A549 (cell line): ENCODE measurements around the gene RUVBL2. TPM values are rescaled to one million over a fixed set of nuclear protein-coding genes. Genes with fewer than 3 reads are reported as not detected.

ENCODE experiments used
- ATAC-seq, 2 experiments: fragments of 200-7000 bp in 1 of 2; fragments of >200 bp in 1 of 2; cut with Nextera tagmentation in 1 of 2; cut with Tn5 transposase in 1 of 2; 3 replicates each; pipeline versions ENCODE4 v1.8.0 to v1.9.1; 2018 to 2020; ENCODE audit warnings: mild to moderate bottlenecking in 1 of 2, moderate library complexity in 1 of 2
- CTCF ChIA-PET: fragments of 300-600 bp; sonication (Branson Sonifier 250); formaldehyde crosslinking; extraction: SDS; loops from one replicate; lab custom pipeline; 2021; ENCODE audit warnings: antibody characterized with exemption, inconsistent platforms; lab: Yijun Ruan, JAX
- POLR2A ChIA-PET: fragments of 350-600 bp; formaldehyde crosslinking; extraction: SDS; loops from one replicate; lab custom pipeline; 2021; ENCODE audit warnings: antibody characterized with exemption, inconsistent platforms; lab: Yijun Ruan, JAX
- DNase-seq, 2 experiments: peaks; one replicate each; pipeline versions ENCODE4 v3.0.0 to v3.0.0-alpha.2; 2011 to 2016; ENCODE audit warnings: low read depth in 1 of 2, low spot score in 1 of 2
- FAIRE-seq: peaks from 2 replicates; lab custom pipeline; 2011; peaks lifted over from hg19 to GRCh38; lab: Jason Lieb, UNC
- H3K27ac ChIP-seq, 2 experiments: fragments of >200 bp; sonication (Bioruptor Twin); formaldehyde crosslinking; 3 replicates each; pipeline ENCODE4 v1.5.1; 2016 to 2017
- H3K4me1 ChIP-seq: fragments of >200 bp; sonication (Bioruptor Twin); formaldehyde crosslinking; 3 replicates; pipeline ENCODE4 v1.6.1; 2016
- H3K4me2 ChIP-seq: fragments of >200 bp; sonication (Bioruptor Twin); formaldehyde crosslinking; 3 replicates; pipeline ENCODE4 v1.6.1; 2016
- H3K4me3 ChIP-seq: fragments of >200 bp; sonication (Bioruptor Twin); formaldehyde crosslinking; 3 replicates; pipeline ENCODE4 v1.5.1; 2016
- H3K9me3 ChIP-seq: fragments of >200 bp; sonication (Bioruptor Twin); formaldehyde crosslinking; 3 replicates; pipeline ENCODE4 v1.6.1; 2016
- BCL3 ChIP-seq: fragments of >200 bp; sonication (Bioruptor Twin); formaldehyde crosslinking; IDR thresholded peaks from 3 replicates; pipeline ENCODE4 v1.6.1; 2016
- E2F6 ChIP-seq: IDR thresholded peaks from 2 replicates; pipeline ENCODE4 v1.6.1; 2012; ENCODE audit warnings: low read depth, borderline replicate concordance
- EHF ChIP-seq: fragments of 250-450 bp; sonication (Bioruptor Pico); IDR thresholded peaks from 2 replicates; pipeline ENCODE4 v1.5.0; 2020; ENCODE audit warnings: mild to moderate bottlenecking
- EHMT2 ChIP-seq: fragments of 200-600 bp; sonication (generic); IDR thresholded peaks from 2 replicates; pipeline ENCODE4 v1.6.1; 2016; ENCODE audit warnings: antibody characterized with exemption, low read depth, mild to moderate bottlenecking, moderate library complexity
- ELK1 ChIP-seq: fragments of 150-350 bp; IDR thresholded peaks from 2 replicates; pipeline ENCODE4 v1.6.1; 2014; ENCODE audit warnings: low read depth, mild to moderate bottlenecking, low read length
- FOSL2 ChIP-seq, 2 experiments: fragments of 450-650 bp in 1 of 2; fragments of >200 bp in 1 of 2; sonication (Bioruptor Twin) in 1 of 2; formaldehyde crosslinking; IDR thresholded peaks; 2 replicates each; pipeline versions ENCODE4 v1.5.0 to v1.6.1; 2016 to 2020; ENCODE audit warnings: mild to moderate bottlenecking in 1 of 2, moderate library complexity in 1 of 2
- GATA3 ChIP-seq: IDR thresholded peaks from 2 replicates; pipeline ENCODE4 v1.6.1; 2012; ENCODE audit warnings: borderline replicate concordance
- HES2 ChIP-seq: fragments of >200 bp; sonication (Bioruptor Twin); formaldehyde crosslinking; IDR thresholded peaks from 2 replicates; pipeline ENCODE4 v1.6.1; 2016
- HEYL ChIP-seq: fragments of 250-450 bp; sonication (Bioruptor Pico); IDR thresholded peaks from 2 replicates; pipeline ENCODE4 v1.8.0; 2021; ENCODE audit warnings: mild to moderate bottlenecking, moderate library complexity
- HMGXB4 ChIP-seq: fragments of 250-450 bp; sonication (Bioruptor Pico); IDR thresholded peaks from 2 replicates; pipeline ENCODE4 v1.5.0; 2021; ENCODE audit warnings: mild to moderate bottlenecking, moderate library complexity, borderline replicate concordance
- MYC ChIP-seq: IDR thresholded peaks from 2 replicates; pipeline ENCODE4 v1.6.1; 2012; ENCODE audit warnings: mild to moderate bottlenecking, inconsistent platforms, low read length, improper control_type of control experiment, borderline replicate concordance
- NFE2L2 ChIP-seq: fragments of 150-350 bp; conservative IDR thresholded peaks from 2 replicates; pipeline ENCODE4 v1.6.1; 2014; ENCODE audit warnings: low read length
- NPAS2 ChIP-seq: fragments of 250-450 bp; sonication (Bioruptor Pico); IDR thresholded peaks from 2 replicates; pipeline ENCODE4 v1.8.0; 2022; ENCODE audit warnings: mild to moderate bottlenecking, moderate library complexity, borderline replicate concordance
- NR3C1 ChIP-seq: fragments of >200 bp; sonication (Bioruptor Twin); formaldehyde crosslinking; IDR thresholded peaks from 3 replicates; pipeline ENCODE4 v1.6.1; 2017
- PHF8 ChIP-seq: fragments of 200-600 bp; sonication (generic); IDR thresholded peaks from 2 replicates; pipeline ENCODE4 v1.6.1; 2016; ENCODE audit warnings: low read depth, mild to moderate bottlenecking, antibody characterized with exemption, moderate library complexity, borderline replicate concordance
- POLR2AphosphoS2 ChIP-seq: conservative IDR thresholded peaks from 2 replicates; pipeline ENCODE4 v1.6.1; 2012; ENCODE audit warnings: low read length, improper control_type of control experiment, inconsistent platforms
- REST ChIP-seq: fragments of 200-600 bp; sonication (generic); IDR thresholded peaks from 2 replicates; pipeline ENCODE4 v1.6.1; 2016; ENCODE audit warnings: antibody characterized with exemption, mild to moderate bottlenecking, moderate library complexity
- ZFP36 ChIP-seq: fragments of 450-650 bp; IDR thresholded peaks from 2 replicates; pipeline ENCODE4 v1.6.1; 2014; ENCODE audit warnings: borderline replicate concordance; ENCODE audit not compliant: partially characterized antibody
- WGBS: methylation state at CpG from one replicate; pipeline ENCODE4 v1.1.6; 2017; ENCODE audit errors: missing lambda C conversion rate; 5-methylcytosine and 5-hydroxymethylcytosine counted together
- polyA plus RNA-seq, 4 experiments: library from polyadenylated mRNA; depleted of rRNA in 3 of 4; stranded (reverse); fragments of >200 nt; fragmentation: RNase III in 1 of 4; extraction: RNeasy Plus Mini Kit Qiagen cat#74134 plus additional on column Dnase treatment in 1 of 4; gene quantifications; 2 replicates in 3 of 4; 3 replicates in 1 of 4; pipeline ENCODE4 v1.2.3, GENCODE V29; 2011 to 2017

RUVBL2 gene
- polyA plus RNA-seq, 2 of the 4 experiments (the other 2 are of a cell fraction) = 186 to 225 TPM

- TF ChIP-seq HMGXB4 (CRISPR knock-in tag) = no peak
- TF ChIP-seq NPAS2 (CRISPR knock-in tag) = no peak
- no peak for TF ChIP-seq REST
- no peak for TF ChIP-seq PHF8
- no peak for TF ChIP-seq E2F6
- TF ChIP-seq HEYL (CRISPR knock-in tag) = no peak
- TF ChIP-seq MYC = no peak
- TF ChIP-seq BCL3 = no peak
- TF ChIP-seq EHF (CRISPR knock-in tag) = no peak
- TF ChIP-seq HES2 = no peak
- TF ChIP-seq POLR2AphosphoS2 = no peak
- TF ChIP-seq EHMT2 = no peak
- no peak for TF ChIP-seq FOSL2 (IDR thresholded peaks at IDR 0.05)
- TF ChIP-seq FOSL2 (CRISPR knock-in tag; IDR thresholded peaks at IDR 0.05) = no peak
- no peak for TF ChIP-seq ZFP36
- TF ChIP-seq NFE2L2 = no peak
- no peak for TF ChIP-seq NR3C1
- no peak for TF ChIP-seq ELK1
- TF ChIP-seq GATA3 = no peak
- FAIRE-seq = no peak
- CTCF ChIA-PET = interaction anchor here (0.6 kb wide), 1 partner anchor 94 kb away, joined by 3 read pairs; no protein-coding TSS in a partner anchor
These were observed 48.3 kb upstream of the RUVBL2 start for GRCh38 chr19:48945415-48945814.

More at GRCh38 chr19:48945415-48945814, 48.3 kb upstream of the RUVBL2 start:
- Histone ChIP-seq H3K9me3 (peaks cover 9% of the 10 kb centered on the region), H3K27ac (no peak overlapping the region), H3K4me1 (no peaks in the 10 kb centered on the region), H3K4me3 (no peak overlapping the region), H3K4me2 (no peak overlapping the region)
- 79% methylated on average over 5 of the region's 5 CpGs for whole genome bisulfite sequencing
- ATAC-seq (no peak), DNase-seq (no peak)
- POLR2A ChIA-PET = no interaction called here
